GM18861 (cell line): ENCODE measurements around the gene SHISA4.
"Not testable (repeated sequence)": the region's sequence is repeated elsewhere in the genome, so short reads cannot be mapped to it uniquely, and the experiment has no call there.

Experiments
- ATAC-seq: cut with Tn5 transposase; IDR thresholded peaks from one replicate; pipeline ENCODE4 v1.9.1; 2021; ENCODE audit not compliant: unreplicated experiment

The SHISA4 gene

DNA sequence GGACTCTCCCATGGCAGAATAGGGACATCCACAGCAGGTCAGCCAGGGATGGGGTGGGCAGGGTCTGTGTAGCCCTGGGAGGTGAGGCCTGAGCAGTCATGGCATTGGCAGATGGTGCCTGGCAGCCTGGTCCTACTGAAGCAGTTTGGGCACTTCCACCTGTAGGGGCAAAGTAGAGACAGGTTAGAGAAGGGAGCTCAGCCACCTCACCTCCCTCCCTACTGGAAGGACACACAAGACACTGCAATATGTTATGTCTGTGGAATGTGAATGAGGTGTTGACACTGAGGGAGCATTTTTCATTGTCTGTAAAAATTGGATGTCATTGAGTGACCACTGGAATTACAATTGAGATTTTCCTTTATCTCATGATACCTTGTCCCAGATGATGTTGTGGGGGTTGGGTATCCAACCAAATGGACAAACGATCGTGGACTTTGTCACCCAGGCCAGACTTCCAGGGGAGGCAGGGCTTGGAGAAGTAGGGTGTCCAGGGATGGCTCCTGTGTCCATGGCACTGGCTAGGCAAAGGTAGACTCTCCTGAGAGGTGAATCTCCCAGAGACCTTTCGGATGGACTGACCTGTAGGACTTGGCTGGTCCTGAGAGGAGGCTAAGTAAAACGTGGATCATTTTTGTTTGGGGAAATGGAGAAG, 9.7 kb downstream of the SHISA4 start:
- no peak for ATAC-seq

DNA sequence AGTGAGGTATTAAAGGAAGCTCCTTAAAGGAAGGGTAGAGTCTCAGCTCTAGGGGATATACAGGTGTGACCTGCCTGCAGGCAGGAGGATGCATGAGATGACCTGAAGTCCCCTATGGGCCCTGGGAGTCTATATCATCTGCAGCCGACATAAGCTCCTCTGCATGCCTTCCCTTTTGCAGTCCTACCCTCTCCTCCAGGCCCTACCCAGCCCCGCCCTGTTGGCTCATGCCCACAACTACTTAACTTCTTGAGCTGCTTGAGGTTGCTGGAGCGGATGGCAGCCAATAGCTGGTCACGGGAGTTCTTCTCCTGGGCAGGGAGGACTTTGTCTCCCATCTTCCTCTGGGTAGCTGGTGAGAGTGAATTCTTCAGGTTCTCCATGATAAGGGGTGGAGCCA, 10.3 kb downstream of the SHISA4 start:
- ATAC-seq, result no peak

DNA sequence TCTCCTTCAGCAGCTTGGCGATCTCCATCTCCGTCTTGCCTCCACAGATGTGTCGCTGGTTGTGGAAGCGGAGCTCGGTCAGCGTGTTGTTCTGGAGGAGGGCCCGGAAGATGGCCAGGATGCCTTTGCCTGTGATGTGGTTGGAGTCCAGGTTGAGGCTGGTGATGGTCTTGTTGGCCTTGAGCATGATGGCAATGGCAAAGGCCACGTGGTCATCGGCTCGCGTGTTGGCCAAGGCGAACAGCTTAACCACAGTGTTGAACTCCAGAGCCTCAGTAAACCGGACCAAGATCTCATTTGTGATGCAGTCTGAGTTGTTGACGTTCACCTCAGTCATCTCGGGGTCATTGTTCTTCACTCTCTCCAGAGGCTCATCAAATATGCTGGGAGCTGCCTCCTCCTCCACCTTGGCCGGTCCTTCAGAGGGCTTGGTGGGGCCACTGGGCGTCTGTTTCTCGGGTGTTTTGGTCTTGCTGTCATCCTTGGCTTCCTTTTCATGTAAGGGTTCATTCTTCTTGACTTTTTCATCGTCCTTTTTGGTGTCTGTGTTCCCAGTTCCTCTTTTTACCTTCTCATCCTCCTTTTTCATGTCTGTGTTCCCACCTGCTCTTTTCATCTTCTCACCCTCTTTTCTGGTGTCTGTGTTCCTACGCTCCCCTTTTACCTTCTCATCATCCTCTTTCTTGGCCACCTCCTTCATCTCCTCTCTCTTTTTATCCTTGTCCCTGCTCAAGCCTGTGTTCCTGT, 11.2 kb downstream of the SHISA4 start:
- ATAC-seq, result no peak

DNA sequence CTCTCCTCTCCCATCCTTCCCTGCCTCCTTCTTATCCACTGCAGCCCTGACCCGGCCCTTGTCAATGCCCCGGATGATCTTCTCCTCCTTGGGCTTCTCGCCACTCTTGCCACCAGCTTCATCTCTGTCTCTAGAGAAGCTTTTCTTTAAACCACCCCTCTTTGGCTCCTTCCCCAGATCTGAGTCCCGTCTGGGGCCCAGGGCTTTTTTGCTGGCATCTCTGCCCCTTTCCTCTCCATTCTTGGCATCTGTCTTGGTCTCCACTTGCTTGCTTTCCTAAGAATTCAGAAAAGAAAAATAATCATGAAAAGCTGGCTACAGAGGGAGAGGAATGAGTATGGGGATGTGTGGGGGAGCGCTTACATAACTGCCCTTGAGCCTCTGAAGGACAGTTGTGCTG, 11.8 kb downstream of the SHISA4 start:
- no peak for ATAC-seq

DNA sequence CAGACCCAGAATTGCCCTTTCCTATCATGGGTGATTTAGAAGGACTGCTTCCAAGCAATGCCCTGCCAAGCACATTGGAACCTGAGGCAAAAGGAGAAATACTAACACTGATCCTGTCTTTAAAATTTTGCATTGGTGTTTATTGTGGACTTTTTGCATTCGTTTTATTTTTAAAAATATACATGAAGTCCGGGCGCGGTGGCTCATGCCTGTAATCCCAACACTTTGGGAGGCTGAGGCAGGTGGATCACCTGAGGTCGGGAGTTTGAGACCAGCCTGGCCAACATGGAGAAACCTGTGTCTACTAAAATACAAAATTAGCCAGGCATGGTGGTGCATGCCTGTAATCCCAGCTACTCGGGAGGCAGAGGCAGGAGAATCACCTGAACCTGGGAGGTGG, 12.3 kb downstream of the SHISA4 start:
- ATAC-seq, result not testable (repeated sequence)

DNA sequence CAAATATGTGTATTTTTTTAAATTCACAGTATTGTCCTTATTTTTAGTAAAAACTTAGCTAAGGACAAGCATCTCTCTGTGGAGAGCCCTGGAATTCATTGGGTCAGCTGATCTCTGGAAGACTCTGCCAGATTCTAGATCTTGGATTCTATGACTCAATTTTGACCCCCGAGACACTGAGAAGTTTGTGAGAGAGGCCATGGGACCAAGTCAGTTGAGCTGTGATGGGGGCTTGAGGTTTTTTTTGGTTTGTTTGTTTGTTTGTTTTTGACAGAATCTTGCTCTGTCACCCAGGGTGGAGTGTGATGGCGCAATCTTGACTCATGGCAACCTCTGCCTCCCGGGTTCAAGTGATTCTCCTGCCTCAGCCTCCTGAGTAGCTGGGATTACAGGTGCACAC, 13.5 kb downstream of the SHISA4 start:
- ATAC-seq, result no peak

DNA sequence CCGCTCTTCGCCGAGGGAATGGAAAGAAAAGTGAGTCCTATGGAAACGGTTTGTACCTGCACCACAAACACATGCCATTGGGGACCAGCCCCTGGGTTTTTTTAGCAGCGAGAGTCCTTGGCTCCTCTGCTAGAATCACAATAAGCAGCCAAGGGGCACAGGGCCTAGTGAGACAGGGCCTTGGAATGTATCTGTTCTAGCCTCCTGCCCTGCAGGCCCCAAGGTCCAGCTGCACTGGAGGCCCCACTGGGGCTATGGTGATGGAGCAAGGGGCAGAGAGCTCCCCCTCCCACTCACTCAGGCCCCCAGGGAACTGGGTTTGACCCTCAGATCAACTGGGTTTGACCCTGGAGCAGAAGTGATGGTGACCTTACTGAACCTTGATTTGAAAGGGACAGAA, 14.4 kb downstream of the SHISA4 start:
- ATAC-seq, result no peak

DNA sequence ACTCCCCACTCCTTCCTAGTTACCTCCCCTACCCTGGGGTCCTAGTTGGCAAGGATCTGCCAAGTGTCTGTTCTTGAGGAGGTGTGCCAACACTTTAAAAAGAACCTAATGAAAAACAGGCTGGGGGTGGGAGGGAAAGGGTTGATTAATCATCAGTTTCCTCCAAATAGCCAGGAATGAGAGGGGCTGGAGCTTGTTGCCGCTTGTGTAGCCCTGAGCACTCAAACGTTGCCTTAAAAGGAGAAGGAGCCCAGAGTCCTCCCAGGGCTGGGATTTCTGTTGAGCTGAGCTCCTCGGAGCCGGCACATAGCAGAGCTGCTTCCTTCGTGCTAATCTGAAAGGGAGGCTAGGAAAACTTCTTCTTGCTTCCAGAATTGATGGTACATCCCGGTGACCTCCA, 15.9 kb downstream of the SHISA4 start:
- no peak for ATAC-seq

DNA sequence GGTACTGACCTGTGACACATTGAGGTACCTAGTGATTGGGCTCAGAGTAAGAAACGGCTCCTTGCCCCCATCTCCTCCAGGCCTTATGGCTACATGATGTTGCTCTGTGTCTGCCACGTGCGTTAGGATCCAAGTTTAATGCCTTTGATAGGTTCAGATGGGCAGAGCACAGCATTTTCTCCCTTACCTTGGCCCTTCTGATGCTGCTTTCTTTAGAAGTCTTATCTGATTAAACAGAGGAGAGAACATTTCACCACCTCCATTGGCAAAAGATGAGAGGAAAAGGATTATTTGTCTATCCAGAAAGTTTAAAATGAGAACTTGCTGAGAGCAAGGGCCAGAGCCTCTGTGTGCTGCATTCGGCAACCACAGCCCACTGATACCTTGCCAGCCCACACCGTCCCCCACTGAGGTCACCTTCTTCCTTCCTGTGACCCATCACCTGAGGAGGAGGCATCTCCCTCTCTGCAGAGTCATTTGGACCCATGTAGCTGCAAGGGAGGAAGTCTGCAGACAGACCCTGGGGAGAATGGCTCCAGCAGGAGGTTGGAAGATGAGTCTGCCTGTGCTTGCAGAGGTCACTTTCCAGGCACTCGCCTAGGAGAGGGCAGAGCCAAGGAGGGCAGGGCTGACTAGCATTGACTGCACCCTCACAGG, 16.7 kb downstream of the SHISA4 start:
- ATAC-seq, result no peak

DNA sequence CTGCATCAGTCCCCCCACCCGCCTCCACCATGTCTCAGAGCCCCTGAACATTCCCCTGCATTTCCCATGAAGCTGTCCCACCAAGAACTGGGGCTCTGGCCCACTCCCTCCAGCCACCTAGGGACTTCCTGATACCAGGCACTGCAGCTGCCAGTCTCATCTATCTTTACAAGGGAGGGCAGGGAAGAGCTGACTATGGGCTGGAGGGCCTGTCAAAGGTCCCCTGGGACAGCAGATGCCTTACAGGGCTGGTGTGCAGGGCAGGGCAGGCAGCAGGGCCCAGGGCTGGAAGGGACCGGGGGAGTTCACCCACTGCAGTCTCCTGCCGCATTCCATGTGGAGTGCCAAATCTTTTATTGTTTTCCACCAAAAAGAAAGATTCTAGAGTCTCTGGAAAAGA, 17.6 kb downstream of the SHISA4 start:
- no peak for ATAC-seq

DNA sequence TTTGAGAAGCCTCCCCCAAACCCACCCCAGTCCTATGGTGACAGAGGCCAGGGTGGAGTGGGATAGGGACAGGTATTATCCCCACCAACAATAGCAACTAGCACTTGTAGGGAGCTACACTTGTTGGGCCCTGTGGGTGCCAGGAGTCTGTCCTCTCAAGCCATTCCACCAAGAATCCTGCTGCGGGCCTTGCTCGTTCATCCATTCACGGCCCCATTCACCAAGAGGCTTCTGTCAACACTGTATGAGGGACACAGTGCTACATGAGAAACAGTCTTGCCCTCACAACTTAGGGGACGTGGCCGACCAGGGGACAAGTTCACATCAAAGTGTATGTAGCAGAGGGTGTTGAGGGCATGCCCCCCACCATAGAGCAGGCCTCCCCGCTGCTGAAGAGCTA, 18.9 kb downstream of the SHISA4 start:
- no peak for ATAC-seq

DNA sequence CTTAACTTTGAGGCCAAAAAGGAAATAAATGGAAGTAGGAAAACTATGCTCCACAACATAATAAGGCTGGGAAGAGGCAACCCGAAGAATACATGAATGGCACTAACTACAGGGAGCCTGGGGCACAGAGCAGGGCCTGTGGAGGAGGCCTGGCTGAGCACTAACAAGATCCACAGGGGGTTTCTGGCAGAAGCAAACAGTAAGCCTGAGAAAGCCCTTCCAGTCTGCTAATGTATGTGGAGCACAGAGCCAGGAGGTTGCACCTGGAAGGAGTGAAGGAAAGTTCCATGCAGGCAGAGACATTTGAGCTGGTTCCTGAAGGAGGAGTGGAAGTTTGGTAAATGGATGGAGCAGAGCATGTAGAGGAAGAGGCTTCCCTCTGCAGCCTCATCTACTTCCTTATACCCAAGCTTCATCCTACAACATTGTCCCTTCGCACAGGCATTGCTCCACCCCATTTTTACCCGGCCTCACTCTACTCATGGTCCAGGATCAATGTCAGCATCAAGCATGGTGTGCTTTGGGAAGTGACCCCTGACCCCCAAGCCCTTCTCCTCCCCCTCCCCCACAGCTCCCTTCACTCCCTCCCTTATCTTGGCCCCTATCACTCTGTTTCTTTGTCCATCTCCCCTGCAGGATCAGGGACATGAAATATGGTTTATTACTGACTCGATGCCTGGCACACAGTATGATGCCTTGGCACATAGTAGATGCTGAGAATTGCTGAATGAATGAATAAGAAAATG, 23.3 kb downstream of the SHISA4 start:
- no peak for ATAC-seq

DNA sequence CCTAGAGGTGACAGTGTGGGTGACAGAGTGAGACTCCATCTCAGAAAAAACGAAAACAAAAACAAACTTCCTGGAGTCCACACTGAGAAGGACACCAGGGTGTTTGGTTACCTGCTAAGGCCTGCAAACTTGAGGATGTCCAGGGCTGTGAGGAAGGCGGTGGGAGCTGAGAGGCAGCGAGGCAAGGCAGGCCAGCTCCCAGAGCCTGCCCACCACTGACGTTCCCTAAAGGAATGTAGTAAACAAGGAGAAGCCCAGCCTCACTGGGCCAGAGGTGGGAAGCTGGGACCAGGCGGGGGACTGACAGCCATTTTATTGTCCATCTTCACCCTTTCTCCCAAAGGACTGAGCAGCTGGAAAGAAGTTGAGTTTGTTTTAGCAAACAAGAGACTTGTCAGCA, 24.1 kb downstream of the SHISA4 start:
- ATAC-seq, result no peak

DNA sequence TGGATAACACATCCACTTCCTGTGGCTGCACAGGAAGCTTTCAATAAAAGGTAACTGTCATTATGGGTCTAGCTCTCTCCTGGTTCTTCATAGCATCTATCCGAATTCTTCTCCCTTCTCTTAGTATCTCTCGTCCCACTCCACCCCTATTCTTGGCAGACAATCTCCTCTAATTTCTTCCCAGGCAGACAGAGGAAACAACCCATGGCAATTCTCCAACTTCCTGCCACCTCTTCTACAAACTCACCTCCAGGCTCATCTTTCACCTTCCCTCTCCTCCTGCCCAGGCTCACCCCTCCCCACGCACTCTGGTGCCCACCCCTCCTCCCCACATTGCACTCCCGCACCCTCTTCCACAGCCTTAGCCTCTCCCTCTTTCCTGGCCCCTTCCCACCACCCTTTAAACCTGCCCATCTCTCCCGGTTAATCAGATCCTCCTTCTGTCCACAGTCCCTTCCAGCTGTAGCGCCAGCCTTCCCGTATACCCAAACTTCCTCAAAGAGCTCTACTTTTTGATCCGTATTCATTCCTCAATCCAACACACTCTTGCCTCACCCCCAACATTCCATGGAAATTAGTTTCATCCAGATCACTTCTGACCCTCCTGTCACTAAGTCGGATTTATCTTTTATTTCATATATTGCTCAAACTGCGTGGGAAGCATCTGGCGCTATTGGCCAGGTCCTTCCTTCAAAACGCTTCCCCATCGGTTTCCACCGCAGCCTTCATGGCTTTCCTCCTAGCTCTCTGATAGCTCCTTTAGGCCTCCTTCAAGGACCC, 25.9 kb downstream of the SHISA4 start:
- no peak for ATAC-seq

DNA sequence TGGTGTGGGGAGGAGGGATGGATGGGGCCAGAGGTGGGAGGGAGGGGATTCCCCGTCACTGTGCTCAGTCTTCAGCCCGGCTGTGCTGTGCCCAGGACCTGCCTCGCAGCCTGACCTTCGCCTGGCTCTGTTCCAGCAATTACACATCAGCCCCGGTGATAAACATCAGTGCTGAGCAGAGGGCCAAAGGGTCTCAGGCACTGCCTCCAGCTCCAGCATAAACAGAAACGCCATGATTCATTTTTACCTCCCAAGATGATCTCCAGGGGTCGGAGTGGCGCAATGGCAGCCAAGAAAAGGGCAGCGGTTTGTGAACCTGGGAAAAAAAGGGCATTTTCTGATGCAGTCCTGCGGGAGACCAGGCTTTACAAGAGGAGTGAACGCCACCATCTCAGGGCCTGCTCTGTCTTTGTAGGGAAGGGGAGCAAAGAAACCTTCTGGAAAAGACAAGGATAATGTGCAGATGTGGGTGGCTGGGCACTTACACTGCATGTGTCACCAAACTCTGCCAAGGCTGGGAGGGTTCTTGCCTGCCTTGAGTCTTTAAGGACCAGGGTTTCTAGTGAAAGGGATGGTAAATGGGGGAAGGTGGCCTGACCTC, 28.1 kb downstream of the SHISA4 start:
- ATAC-seq, result no peak

DNA sequence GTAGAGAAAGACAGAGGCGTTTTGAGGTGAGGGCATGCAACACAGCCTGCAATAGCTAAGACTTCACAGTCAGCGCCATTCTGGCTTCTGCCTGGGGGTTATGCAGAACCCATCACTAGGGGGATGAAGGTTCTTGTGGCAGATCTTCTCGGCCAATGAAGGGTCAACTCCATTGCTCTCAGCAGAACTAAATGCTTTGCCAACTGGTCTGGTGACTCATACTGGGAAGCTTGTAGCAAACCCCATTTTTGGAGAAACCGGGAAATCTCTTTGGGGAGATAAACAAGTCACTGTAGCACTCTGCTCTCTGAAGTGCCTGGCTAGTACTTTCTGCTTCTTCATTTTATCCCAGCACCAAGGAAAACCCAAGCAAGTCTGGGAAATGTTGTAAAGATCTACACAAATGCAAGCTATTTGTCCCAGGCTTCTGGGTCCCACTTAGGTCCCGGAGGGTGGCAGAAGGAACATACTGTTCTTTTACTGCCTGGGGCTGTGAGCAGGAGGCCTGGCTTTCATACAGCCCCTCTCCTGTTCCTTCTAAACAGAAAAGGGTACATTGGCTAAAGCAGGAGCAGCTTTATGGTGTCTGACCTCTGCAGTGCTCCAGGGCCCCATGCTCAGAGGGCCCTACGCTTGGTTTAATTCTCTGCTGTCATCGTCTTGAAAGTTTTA, 28.8 kb downstream of the SHISA4 start:
- no peak for ATAC-seq

DNA sequence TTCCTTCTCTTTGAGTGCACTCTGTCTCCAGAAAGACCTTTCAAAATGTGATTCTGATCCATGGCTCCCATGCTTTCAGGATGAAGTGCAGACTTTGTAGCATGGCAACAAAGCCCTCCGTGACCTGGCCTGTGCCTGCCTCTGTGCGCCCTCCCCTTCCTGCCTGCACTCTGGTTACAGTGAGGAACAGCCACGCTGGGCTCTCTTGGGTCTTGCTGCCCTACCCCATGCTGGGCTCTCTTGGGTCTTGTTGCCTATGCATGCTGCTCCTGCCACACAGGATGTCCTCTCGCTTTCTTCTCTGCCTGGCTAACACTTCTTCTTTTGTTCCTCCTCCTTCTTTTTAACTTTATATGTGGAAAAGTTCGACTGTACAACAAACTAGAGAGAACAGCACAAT, 29.6 kb downstream of the SHISA4 start:
- no peak for ATAC-seq

DNA sequence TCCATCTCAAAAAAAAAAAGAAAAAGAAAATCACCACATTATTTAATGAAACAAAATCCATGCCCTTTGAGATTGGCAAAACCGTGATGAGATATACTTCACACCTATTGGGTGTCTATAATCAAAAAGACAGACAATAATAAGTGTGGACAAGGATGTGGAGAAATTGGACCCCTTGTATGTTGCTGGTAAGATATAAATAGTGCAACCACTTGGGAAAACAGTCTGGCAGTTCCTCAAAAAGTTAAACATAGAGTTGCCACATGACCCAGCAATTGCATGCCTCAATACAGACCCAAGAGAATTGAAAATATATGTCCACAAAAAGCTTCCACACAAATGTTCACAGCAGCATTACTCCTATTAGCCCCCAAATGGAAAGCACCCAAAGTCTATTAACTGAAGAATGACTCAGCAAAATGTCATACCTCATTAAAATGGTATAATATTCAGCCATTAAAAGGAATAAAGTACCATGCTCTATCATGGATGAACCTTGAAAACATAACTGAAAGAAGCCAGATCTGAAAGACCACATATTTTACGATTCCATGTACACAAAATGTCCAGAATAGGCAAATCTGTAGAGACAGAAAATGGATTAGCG, 33.4 kb downstream of the SHISA4 start:
- no peak for ATAC-seq

DNA sequence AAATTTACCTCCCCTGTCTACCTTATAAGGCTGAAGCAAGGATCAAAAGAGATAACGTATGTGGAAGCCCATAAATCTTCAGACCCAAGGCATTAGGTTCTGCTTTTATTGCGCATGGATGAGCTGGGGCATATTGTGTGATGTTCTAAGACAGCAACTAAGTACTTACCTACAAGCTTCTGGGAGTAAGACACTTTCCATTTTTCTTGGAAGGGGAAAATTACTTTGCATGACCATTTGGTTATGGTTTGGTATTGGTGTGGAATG, 36.5 kb downstream of the SHISA4 start:
- no peak for ATAC-seq
